Colon (tissue), 2 donors: ENCODE results near the gene LANCL3.
"Not testable (repeated sequence)": the region's sequence is repeated elsewhere in the genome, so short reads cannot be mapped to it uniquely, and the experiment has no call there.

Experiments used
- FAIRE-seq: peaks from 2 replicates; lab custom pipeline; 2012; peaks lifted over from hg19 to GRCh38; lab: Jason Lieb, UNC
- donor health status: control.
- donor health status: control.

Gene LANCL3

GRCh38 chrX:37571426-37572107 is at the start of gene LANCL3:
Gene LANCL3, plus strand, starts transcription at chrX:37571661. Its CDS starts 210 bp downstream, at chrX:37571871.
- FAIRE-seq = not testable (repeated sequence)

- not testable (repeated sequence) for FAIRE-seq
Measured at GRCh38 chrX:37523673-37524072, 47.8 kb upstream of the LANCL3 start.

GRCh38 chrX:37541991-37542390 is 29.5 kb upstream of the LANCL3 start:
- no peak for FAIRE-seq

- no peak for FAIRE-seq
Measured at GRCh38 chrX:37542791-37543190, 28.7 kb upstream of the LANCL3 start.

DNA sequence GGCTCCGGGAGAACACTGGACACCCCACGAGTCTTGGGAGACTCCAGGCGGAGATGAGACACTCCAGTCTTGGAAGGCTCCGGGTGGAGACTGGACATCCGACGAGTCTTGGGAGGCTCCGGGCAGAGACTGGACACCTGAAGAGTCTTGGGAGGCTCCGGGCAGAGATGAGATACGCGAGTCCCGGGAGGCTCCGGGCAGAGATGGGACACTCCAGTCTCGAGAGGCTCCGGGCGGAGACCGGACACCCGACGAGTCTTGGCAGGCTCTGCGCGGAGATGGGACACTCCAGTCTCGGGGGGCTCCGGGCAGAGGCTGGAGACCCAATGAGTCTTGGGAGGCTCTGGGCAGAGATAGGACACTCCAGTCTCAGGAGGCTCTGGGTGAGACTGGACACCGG is 28.1 kb upstream of the LANCL3 start:
- FAIRE-seq = no peak

- FAIRE-seq = not testable (repeated sequence)
Measured at GRCh38 chrX:37544531-37544930, 26.9 kb upstream of the LANCL3 start.

DNA sequence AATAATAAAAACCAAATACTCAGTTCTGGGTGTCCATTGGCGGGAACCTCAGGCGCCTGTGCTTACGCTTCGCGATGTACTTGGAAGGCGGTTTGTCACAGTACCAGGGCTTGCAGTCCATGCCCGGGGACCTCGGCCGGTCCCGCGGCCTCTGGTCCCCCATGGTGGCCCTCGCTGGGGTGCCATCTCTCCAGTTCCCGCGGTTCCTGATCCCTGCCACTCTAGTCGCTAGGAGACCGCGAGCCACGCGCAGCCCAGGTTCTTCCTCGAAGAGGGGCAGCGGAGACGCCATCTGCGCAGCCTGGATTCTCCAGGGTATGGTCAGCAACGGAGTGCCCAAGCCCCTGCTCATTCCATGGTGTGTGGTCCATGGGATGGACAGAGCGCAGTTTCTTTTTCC is 26.4 kb upstream of the LANCL3 start:
- no peak for FAIRE-seq

GRCh38 chrX:37549619-37550018 is 21.8 kb upstream of the LANCL3 start:
- peak; percentile 18 for FAIRE-seq

- FAIRE-seq = no peak
Measured at GRCh38 chrX:37553476-37553875, 18.0 kb upstream of the LANCL3 start.

- FAIRE-seq = peak; percentile 79
Measured at GRCh38 chrX:37565254-37565653, 6.2 kb upstream of the LANCL3 start.

- not testable (repeated sequence) for FAIRE-seq
Measured at GRCh38 chrX:37570349-37570748, 1.1 kb upstream of the LANCL3 start.

- FAIRE-seq = not testable (repeated sequence)
Measured at GRCh38 chrX:37572108-37572587, 687 bp downstream of the LANCL3 start.

DNA sequence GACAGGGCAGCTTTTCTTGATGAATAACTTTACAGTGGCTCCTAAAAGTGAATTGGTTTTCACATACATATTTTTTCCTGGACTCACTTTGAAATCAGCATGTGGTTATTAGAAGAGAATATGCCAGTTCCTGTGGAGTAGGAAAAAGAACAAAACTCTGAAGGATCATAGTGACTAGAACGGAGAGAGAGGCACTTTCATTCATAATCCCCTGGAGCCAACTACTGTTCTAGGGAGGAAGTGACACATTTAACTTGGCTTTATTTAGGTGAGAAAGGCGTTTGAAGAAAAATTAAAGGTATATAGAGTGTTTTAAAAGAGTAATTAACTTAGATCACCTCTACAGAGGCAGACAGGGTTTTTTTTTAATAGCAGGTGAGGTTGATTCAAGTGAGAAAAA is 1.7 kb downstream of the LANCL3 start:
- peak; percentile 74 for FAIRE-seq

DNA sequence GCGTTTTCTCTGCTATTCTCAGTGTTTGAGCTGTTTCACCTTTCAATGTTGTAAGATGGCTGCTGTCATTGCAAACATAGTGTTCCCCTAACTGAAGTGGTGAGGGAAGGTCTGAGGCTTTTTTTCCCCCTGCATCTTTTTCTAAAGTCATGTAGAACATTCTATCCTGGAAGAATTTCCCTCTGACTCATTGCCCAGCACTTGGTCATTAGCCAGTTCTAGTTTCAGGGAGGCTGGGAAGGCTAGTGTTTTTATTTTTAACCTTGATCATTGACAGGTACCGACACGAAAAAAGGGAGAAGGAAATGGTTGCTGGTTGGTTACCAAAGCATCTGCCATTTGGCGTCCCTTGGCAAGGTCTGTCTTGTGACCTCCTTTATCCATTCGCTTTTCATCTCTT is 6.6 kb downstream of the LANCL3 start:
- FAIRE-seq = no peak

DNA sequence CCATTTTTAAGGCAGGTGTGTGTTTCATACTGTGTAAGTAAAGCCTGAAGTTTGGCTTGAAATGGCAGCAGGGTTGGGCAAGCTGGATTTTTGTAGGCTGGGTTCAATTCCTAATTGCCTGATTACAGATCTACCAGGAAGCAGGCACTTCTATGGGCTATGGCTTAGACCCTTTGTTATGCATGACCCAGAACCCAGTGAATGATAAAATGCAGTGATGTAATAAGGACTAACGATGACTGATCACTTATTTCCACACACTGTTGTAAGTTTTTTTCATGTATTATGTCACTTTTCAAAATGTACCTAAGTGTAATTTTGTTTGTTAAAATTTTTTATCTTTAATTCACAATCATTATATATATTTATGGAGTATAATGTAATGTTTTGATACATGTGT is 8.6 kb downstream of the LANCL3 start:
- peak; percentile 68 for FAIRE-seq

DNA sequence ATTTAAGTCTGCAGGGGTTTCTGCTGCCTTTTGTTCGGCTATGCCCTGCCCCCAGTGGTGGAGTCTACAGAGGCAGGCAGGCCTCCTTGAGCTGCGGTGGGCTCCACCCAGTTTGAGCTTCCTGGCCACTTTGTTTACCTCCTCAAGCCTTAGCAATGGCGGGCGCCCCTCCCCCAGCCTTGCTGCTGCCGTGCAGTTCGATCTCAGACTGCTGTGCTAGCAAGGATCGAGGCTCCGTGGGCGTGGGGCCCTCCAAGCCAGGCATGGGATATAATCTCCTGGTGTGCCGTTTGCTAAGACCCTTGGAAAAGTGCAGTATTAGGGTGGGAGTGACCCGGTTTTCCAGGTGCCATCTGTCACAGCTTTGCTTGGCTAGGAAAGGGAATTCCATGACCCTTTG is 15.9 kb downstream of the LANCL3 start:
- FAIRE-seq = not testable (repeated sequence)

DNA sequence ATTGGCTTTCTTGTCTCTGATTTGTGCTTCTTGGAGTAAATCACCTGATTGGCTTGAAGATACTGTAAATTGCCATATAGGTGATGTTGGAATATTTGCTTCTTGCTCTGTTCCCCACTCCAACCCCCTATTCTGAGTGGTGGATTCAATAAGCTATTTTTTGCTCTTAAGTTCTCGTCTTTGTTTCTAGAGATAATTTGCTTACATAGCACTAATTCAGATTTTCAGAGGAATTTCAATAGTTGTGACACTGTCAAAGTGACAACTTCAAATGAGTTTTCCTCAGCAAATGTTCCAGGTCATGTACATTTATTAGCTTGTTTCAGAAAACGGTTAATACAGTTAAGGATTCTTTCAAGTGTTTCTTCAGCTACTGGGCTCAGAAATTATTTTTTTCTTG is 18.6 kb downstream of the LANCL3 start:
- no peak for FAIRE-seq

- no peak for FAIRE-seq
Measured at GRCh38 chrX:37594755-37595382, 23.4 kb downstream of the LANCL3 start.

- no peak for FAIRE-seq
Measured at GRCh38 chrX:37599729-37600128, 28.3 kb downstream of the LANCL3 start.

DNA sequence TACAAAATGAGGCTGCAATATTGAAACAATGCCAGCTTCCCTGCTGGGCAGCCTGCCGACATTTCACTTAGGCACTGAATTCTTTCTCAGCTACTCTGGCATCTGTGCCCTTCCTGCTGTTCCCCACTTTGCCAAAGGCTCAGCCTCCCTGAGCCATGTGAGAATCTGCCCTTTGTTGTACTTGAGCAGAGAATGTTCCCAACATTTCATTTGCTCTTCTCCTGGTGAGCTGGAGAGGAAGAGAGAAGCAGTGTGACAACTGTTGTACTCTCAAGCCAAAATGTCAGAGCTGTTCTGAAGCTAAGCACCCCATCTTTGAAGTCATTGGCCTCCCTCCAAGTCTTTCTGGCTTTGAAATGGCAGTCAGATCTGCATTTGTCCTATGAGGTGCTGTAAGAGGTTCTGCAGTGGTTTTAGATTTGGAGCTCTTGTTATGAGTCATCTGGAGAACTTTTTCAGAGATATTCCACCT is 32.5 kb downstream of the LANCL3 start:
- FAIRE-seq = no peak

- FAIRE-seq = no peak
Measured at GRCh38 chrX:37607243-37607642, 35.8 kb downstream of the LANCL3 start.

- FAIRE-seq = no peak
Measured at GRCh38 chrX:37608156-37608555, 36.7 kb downstream of the LANCL3 start.

DNA sequence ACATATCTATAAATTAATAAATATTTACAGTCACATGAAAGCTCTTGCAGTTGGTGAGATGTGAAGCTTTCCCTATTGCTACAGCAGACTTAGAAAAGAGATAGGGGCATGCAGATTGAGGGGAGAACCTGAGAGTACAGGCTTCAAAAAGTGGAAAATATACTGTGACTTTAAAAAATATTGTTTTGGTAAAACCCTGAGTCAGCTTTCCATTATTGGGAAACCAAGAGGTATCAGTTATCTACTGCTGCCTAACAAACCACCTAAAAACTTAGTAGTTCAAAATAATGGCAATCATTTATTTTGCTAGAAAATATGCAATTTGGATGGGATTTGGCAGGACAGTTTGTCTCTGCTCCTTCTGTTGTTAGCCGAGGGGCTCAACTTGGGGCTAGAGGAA is 38.3 kb downstream of the LANCL3 start:
- no peak for FAIRE-seq

DNA sequence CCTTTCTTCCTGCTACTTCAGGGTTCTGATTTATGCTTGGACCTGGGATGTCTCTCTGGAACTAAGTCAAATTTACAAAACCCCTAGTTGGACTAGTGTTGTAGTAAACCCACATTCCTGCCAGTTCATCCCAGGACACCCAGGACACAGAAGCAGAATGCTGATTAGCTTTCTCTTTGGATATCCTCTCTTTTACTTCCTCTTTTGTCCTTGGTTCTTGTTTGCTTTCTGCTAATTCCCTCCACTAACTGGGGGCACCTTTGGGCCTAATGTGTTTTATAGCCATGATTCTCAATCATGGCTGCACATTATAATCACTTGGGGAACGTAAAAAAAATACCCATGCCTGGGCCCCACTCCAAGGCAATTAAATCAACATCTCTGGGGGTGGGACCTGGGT is 42.5 kb downstream of the LANCL3 start:
- FAIRE-seq = no peak
